Measurements from ENCODE around the gene SLC28A3.

- TF ChIP-seq, protein P1, sequence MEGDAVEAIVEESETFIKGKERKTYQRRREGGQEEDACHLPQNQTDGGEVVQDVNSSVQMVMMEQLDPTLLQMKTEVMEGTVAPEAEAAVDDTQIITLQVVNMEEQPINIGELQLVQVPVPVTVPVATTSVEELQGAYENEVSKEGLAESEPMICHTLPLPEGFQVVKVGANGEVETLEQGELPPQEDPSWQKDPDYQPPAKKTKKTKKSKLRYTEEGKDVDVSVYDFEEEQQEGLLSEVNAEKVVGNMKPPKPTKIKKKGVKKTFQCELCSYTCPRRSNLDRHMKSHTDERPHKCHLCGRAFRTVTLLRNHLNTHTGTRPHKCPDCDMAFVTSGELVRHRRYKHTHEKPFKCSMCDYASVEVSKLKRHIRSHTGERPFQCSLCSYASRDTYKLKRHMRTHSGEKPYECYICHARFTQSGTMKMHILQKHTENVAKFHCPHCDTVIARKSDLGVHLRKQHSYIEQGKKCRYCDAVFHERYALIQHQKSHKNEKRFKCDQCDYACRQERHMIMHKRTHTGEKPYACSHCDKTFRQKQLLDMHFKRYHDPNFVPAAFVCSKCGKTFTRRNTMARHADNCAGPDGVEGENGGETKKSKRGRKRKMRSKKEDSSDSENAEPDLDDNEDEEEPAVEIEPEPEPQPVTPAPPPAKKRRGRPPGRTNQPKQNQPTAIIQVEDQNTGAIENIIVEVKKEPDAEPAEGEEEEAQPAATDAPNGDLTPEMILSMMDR (IDR thresholded peaks at IDR 0.05; ENCODE audit: control extremely low read depth in 1 of 3, insufficient read depth in 1 of 3, low read depth in 1 of 3, low read length in 3 of 3): no peak
- TF ChIP-seq EZH2 (IDR thresholded peaks at IDR 0.05; ENCODE audit: low read depth, low read length, severe bottlenecking): no peak
- TF ChIP-seq CEBPB (IDR thresholded peaks at IDR 0.05; ENCODE audit: low read depth, low read length): no peak
- no peak for TF ChIP-seq PHF8 (conservative IDR thresholded peaks at IDR 0.05; ENCODE audit: low read depth, low read length)
- TF ChIP-seq RAD21 (IDR thresholded peaks at IDR 0.05 in 1 of 2, conservative IDR thresholded peaks at IDR 0.05 in 1 of 2; ENCODE audit: low read depth in 2 of 2, low read length in 2 of 2): no peak
Observed at GRCh38 chr9:84251921-84252320, 88.6 kb downstream of the SLC28A3 start.
